K562 (cell line): Measurements from ENCODE around the gene URM1. TPM values are rescaled to one million over a fixed set of nuclear protein-coding genes. Genes with fewer than 3 reads are reported as not detected.
A peak's percentile ranks its signal among the peaks of the same experiment; 100 is the strongest.

Experiments used
- CBX3 ChIP-seq, 2 experiments: IDR thresholded peaks; 1 replicate in 1 of 2; 2 replicates in 1 of 2; pipeline ENCODE4 v1.6.1; 2012; ENCODE audit warnings: inconsistent platforms in 2 of 2, low read length in 2 of 2, borderline replicate concordance in 1 of 2, control low read depth in 1 of 2
- CCAR2 ChIP-seq: fragments of 200-400 bp; formaldehyde crosslinking; IDR thresholded peaks from 2 replicates; pipeline ENCODE4 v1.6.1; 2017; ENCODE audit warnings: mild to moderate bottlenecking, low read depth, low read length
- GABPA ChIP-seq: fragments of 200-800 bp; sonication (Bioruptor generic); conservative IDR thresholded peaks from 2 replicates; pipeline ENCODE4 v1.6.1; 2016; ENCODE audit warnings: low read depth, missing genetic modification characterization, missing compliant biosample characterization
- IRF2 ChIP-seq: sonication (generic); formaldehyde crosslinking; IDR thresholded peaks from 2 replicates; pipeline ENCODE4 v1.8.1; 2022; ENCODE audit warnings: mild to moderate bottlenecking, missing genetic modification reagents
- MBD2 ChIP-seq: sonication (generic); IDR thresholded peaks from 2 replicates; pipeline ENCODE4 v1.6.1; 2016; ENCODE audit warnings: low read depth, borderline replicate concordance
- MCM2 ChIP-seq: fragments of 450-650 bp; IDR thresholded peaks from 2 replicates; pipeline ENCODE4 v1.6.1; 2017; ENCODE audit warnings: low read depth, mild to moderate bottlenecking
- POU5F1 ChIP-seq: fragments of 150-350 bp; IDR thresholded peaks from 2 replicates; pipeline ENCODE4 v1.6.1; 2014; ENCODE audit warnings: borderline replicate concordance, low read length, low read depth, mild to moderate bottlenecking; ENCODE audit not compliant: partially characterized antibody
- PYGO2 ChIP-seq: fragments of 450-650 bp; IDR thresholded peaks from 2 replicates; pipeline ENCODE4 v1.6.1; 2016; ENCODE audit warnings: mild to moderate bottlenecking, missing genetic modification characterization, moderate library complexity, missing compliant biosample characterization
- RBM17 ChIP-seq: fragments of 200-400 bp; formaldehyde crosslinking; IDR thresholded peaks from 2 replicates; pipeline ENCODE4 v1.6.1; 2017; ENCODE audit warnings: low read depth, mild to moderate bottlenecking, low read length, borderline replicate concordance
- RBM22 ChIP-seq: fragments of 200-400 bp; formaldehyde crosslinking; IDR thresholded peaks from 2 replicates; pipeline ENCODE4 v1.6.1; 2018; ENCODE audit warnings: low read length, low read depth; ENCODE audit not compliant: poor library complexity, severe bottlenecking
- SREBF1 ChIP-seq: fragments of 150-350 bp; IDR thresholded peaks from 2 replicates; pipeline ENCODE4 v1.6.1; 2014; ENCODE audit warnings: antibody characterized with exemption, low read depth, low read length, borderline replicate concordance
- XRCC5 ChIP-seq: fragments of 200-400 bp; formaldehyde crosslinking; IDR thresholded peaks from 2 replicates; pipeline ENCODE4 v1.6.1; 2017; ENCODE audit warnings: low read depth, mild to moderate bottlenecking, low read length
- ZC3H8 ChIP-seq: fragments of 450-650 bp; IDR thresholded peaks from 2 replicates; pipeline ENCODE4 v1.6.1; 2017
- ZNF785 ChIP-seq: fragments of 250-450 bp; sonication (Bioruptor Pico); IDR thresholded peaks from 2 replicates; pipeline ENCODE4 v1.4.0; 2020; ENCODE audit warnings: mild to moderate bottlenecking
- polyA plus RNA-seq, 8 experiments: library from polyadenylated mRNA; depleted of rRNA in 4 of 8; stranded (reverse) in 5 of 8; unstranded in 3 of 8; fragments of >200 nt; fragmentation: Nextera tagmentation in 2 of 8; fragmentation: Illumina TruSeq in 1 of 8; extraction: Ambion mirVana in 2 of 8; extraction: Trizol in 1 of 8; gene quantifications; 2 replicates each; pipeline versions ENCODE4 v1.2.1 to v1.2.3, GENCODE V29; 2011 to 2014; ENCODE audit warnings: inconsistent platforms in 1 of 8, missing spikeins in 1 of 8
- total RNA-seq, 7 experiments: library from RNA; depleted of rRNA in 6 of 7; stranded (reverse); fragments of >200 nt in 6 of 7; fragmentation: Illumina TruSeq in 2 of 7; extraction: Trizol in 2 of 7; gene quantifications; 2 replicates each; pipeline versions ENCODE4 v1.2.1 to v1.2.3, GENCODE V29; 2011 to 2021; ENCODE audit warnings: low replicate concordance in 1 of 7
- TF ChIP-seq, protein P1 (sequence below): fragments of 250-450 bp; sonication (Bioruptor Pico); IDR thresholded peaks from 2 replicates; pipeline ENCODE4 v1.8.0; 2021; ENCODE audit warnings: borderline replicate concordance, mild to moderate bottlenecking, moderate library complexity; ENCODE audit not compliant: poor library complexity, severe bottlenecking
- TF ChIP-seq, protein P2 (sequence below): fragments of 250-450 bp; sonication (Bioruptor Pico); IDR thresholded peaks from 2 replicates; pipeline ENCODE4 v1.5.0; 2021; ENCODE audit warnings: mild to moderate bottlenecking, borderline replicate concordance
- TF ChIP-seq, protein P3 (sequence below): fragments of 450-650 bp; formaldehyde crosslinking; IDR thresholded peaks from 2 replicates; pipeline ENCODE4 v1.4.0; 2022; ENCODE audit warnings: missing genetic modification characterization
- TF ChIP-seq, protein P4 (sequence below): fragments of 200-400 bp; formaldehyde crosslinking; IDR thresholded peaks from 2 replicates; pipeline ENCODE4 v1.6.1; 2017; ENCODE audit warnings: mild to moderate bottlenecking, low read depth, low read length, moderate library complexity
- TF ChIP-seq, protein P5 (sequence below): sonication (generic); formaldehyde crosslinking; IDR thresholded peaks from 2 replicates; pipeline ENCODE4 v1.8.1; 2023; ENCODE audit warnings: mild to moderate bottlenecking, missing genetic modification reagents

Gene URM1
- total and polyA plus RNA-seq, 9 of the 15 experiments (the other 6 are each of a cell fraction or from before 2014, with no cell fraction given) = 10.1 to 88.9 (median 53.3) TPM

DNA sequence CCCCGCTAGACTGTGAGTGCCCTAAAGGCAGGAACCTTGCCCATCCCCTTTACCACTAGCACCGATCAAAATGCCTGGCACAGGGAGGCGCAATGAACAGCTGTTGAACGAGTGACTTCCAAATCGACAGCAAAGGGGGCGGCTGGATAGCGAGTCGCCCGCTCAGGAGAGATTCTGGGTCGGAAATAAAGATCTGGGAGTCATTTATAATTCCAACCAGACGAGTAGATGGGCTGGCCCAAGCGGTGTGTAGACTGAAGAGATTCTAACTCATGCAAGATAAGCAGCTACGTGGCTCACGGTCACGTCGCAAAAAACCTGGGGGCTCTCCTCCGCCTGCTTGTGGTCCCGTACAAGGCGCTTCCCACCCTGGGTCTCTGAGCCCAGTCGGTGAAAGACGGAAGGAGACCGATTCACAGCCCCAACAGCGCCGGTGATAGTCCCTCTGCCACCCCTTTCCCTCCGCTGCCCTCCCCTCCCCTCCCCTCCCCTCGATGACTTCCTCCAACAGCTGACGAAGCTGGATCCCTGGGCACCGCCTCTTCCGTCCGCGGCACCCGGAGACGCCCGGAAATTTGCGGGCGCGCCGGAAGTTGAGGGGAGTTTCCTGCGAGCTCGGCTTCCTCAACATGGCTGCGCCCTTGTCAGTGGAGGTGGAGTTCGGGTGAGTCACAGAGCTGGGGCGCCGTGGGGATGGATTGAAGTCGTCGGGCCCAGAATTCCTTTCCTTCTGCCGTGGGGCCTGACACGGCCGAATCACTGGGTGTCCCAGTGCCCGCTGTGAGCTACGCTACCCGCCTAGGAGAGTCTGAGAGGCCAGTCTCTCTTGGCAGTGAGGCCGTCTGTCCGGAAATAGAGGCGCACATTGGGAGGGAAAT is at the start of gene URM1 (continued):
- TF ChIP-seq, protein P1, sequence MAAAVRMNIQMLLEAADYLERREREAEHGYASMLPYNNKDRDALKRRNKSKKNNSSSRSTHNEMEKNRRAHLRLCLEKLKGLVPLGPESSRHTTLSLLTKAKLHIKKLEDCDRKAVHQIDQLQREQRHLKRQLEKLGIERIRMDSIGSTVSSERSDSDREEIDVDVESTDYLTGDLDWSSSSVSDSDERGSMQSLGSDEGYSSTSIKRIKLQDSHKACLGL (CRISPR knock-in tag) = peak; percentile 82
- peak; percentile 94 for TF ChIP-seq GABPA (tag)
- no peak for TF ChIP-seq ZNF785 (CRISPR knock-in tag)
- TF ChIP-seq XRCC5 = no peak
- TF ChIP-seq SREBF1 = no peak
- TF ChIP-seq, protein P2, sequence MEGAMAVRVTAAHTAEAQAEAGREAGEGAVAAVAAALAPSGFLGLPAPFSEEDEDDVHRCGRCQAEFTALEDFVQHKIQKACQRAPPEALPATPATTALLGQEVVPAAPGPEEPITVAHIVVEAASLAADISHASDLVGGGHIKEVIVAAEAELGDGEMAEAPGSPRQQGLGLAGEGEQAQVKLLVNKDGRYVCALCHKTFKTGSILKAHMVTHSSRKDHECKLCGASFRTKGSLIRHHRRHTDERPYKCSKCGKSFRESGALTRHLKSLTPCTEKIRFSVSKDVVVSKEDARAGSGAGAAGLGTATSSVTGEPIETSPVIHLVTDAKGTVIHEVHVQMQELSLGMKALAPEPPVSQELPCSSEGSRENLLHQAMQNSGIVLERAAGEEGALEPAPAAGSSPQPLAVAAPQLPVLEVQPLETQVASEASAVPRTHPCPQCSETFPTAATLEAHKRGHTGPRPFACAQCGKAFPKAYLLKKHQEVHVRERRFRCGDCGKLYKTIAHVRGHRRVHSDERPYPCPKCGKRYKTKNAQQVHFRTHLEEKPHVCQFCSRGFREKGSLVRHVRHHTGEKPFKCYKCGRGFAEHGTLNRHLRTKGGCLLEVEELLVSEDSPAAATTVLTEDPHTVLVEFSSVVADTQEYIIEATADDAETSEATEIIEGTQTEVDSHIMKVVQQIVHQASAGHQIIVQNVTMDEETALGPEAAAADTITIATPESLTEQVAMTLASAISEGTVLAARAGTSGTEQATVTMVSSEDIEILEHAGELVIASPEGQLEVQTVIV (CRISPR knock-in tag) = no peak
- TF ChIP-seq, protein P3, sequence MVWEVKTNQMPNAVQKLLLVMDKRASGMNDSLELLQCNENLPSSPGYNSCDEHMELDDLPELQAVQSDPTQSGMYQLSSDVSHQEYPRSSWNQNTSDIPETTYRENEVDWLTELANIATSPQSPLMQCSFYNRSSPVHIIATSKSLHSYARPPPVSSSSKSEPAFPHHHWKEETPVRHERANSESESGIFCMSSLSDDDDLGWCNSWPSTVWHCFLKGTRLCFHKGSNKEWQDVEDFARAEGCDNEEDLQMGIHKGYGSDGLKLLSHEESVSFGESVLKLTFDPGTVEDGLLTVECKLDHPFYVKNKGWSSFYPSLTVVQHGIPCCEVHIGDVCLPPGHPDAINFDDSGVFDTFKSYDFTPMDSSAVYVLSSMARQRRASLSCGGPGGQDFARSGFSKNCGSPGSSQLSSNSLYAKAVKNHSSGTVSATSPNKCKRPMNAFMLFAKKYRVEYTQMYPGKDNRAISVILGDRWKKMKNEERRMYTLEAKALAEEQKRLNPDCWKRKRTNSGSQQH (CRISPR knock-in tag) = 0 out of 2 replicates have a peak, but pooled peaks have one; percentile 9
- TF ChIP-seq CCAR2 = no peak
- no peak for TF ChIP-seq IRF2
- TF ChIP-seq, protein P4, sequence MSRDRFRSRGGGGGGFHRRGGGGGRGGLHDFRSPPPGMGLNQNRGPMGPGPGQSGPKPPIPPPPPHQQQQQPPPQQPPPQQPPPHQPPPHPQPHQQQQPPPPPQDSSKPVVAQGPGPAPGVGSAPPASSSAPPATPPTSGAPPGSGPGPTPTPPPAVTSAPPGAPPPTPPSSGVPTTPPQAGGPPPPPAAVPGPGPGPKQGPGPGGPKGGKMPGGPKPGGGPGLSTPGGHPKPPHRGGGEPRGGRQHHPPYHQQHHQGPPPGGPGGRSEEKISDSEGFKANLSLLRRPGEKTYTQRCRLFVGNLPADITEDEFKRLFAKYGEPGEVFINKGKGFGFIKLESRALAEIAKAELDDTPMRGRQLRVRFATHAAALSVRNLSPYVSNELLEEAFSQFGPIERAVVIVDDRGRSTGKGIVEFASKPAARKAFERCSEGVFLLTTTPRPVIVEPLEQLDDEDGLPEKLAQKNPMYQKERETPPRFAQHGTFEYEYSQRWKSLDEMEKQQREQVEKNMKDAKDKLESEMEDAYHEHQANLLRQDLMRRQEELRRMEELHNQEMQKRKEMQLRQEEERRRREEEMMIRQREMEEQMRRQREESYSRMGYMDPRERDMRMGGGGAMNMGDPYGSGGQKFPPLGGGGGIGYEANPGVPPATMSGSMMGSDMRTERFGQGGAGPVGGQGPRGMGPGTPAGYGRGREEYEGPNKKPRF = no peak
- TF ChIP-seq MCM2 = no peak
- TF ChIP-seq ZC3H8 = no peak
- no peak for TF ChIP-seq PYGO2 (tag)
- no peak for TF ChIP-seq RBM22
- TF ChIP-seq CBX3 (IDR thresholded peaks at IDR 0.05; ENCODE audit: borderline replicate concordance in 1 of 2, low read length in 2 of 2) = no peak
- no peak for TF ChIP-seq POU5F1
- no peak for TF ChIP-seq RBM17
- peak; percentile 58; the same call in 1 of the 2 replicates for TF ChIP-seq MBD2
- TF ChIP-seq, protein P5, sequence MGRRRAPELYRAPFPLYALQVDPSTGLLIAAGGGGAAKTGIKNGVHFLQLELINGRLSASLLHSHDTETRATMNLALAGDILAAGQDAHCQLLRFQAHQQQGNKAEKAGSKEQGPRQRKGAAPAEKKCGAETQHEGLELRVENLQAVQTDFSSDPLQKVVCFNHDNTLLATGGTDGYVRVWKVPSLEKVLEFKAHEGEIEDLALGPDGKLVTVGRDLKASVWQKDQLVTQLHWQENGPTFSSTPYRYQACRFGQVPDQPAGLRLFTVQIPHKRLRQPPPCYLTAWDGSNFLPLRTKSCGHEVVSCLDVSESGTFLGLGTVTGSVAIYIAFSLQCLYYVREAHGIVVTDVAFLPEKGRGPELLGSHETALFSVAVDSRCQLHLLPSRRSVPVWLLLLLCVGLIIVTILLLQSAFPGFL = no peak
